Duodenal mucosa (tissue), 2 donors: ENCODE measurements around the gene CARD16.

Source experiments
- H3K27ac ChIP-seq: one replicate; pipeline ENCODE4 v1.7.0; 2013; ENCODE audit warnings: low read depth, low read length
- H3K27me3 ChIP-seq, 2 donors: one replicate each; pipeline ENCODE4 v1.7.0; 2013; ENCODE audit warnings: low read length in 2 of 2, control low read depth in 1 of 2; ENCODE audit not compliant: insufficient read depth in 2 of 2, control insufficient read depth in 1 of 2
- H3K36me3 ChIP-seq, 2 donors: one replicate each; pipeline ENCODE4 v1.7.0; 2013; ENCODE audit warnings: low read length in 2 of 2, control low read depth in 1 of 2; ENCODE audit not compliant: insufficient read depth in 2 of 2, control insufficient read depth in 1 of 2
- H3K4me1 ChIP-seq, 2 donors: one replicate each; pipeline ENCODE4 v1.7.0; 2013; ENCODE audit warnings: low read length in 2 of 2, control low read depth in 1 of 2; ENCODE audit not compliant: insufficient read depth in 2 of 2, control insufficient read depth in 1 of 2
- H3K4me3 ChIP-seq, 2 donors: one replicate each; pipeline ENCODE4 v1.7.0; 2013; ENCODE audit warnings: low read length in 2 of 2, low read depth in 1 of 2
- H3K9ac ChIP-seq, 2 donors: one replicate each; pipeline ENCODE4 v1.7.0; 2013; ENCODE audit warnings: low read length in 2 of 2, low read depth in 1 of 2
- H3K9me3 ChIP-seq, 2 donors: one replicate each; pipeline ENCODE4 v1.7.0; 2013; ENCODE audit warnings: low read length in 2 of 2, control low read depth in 1 of 2; ENCODE audit not compliant: control insufficient read depth in 1 of 2

CARD16 gene

GRCh38 chr11:104997288-104997687 lies 47.8 kb downstream of the CARD16 start:
- Histone ChIP-seq H3K36me3 (no peaks in the 10 kb centered on the region), H3K27ac (no peak overlapping the region), H3K4me1 (no peaks in the 10 kb centered on the region), H3K9ac (no peak overlapping the region), H3K27me3 (no peaks in the 10 kb centered on the region), H3K4me3 (no peak overlapping the region), H3K9me3 (no peaks in the 10 kb centered on the region)

GRCh38 chr11:104995001-104995408 lies 50.1 kb downstream of the CARD16 start:
- no peak overlapping the region for H3K27ac ChIP-seq
- H3K27me3 ChIP-seq, result no peaks in the 10 kb centered on the region
- no peaks in the 10 kb centered on the region for H3K4me1 ChIP-seq
- no peak overlapping the region for H3K9ac ChIP-seq
- no peaks in the 10 kb centered on the region for H3K36me3 ChIP-seq
- H3K9me3 ChIP-seq, result no peaks in the 10 kb centered on the region
- H3K4me3 ChIP-seq, result no peak overlapping the region

DNA sequence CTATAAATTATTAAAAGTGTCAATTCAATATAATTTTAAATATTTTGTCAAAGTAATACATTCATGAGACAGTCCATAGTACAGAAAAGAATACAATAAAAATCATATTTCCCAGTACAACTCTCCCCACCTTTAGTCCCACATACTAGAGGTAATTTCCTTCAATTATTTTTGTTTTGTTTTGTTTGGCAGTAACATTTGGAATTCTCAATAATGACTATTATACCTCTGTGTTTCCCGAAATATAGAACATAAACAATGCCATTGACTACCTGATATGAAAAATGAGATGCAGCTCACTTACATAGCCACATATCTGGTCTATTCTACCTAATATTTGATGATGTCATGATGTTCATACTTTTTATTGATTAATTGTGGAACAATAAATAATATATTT lies 52.4 kb downstream of the CARD16 start:
- Histone ChIP-seq H3K36me3 (no peaks in the 10 kb centered on the region), H3K27ac (no peak overlapping the region), H3K27me3 (no peaks in the 10 kb centered on the region), H3K9me3 (peaks cover 0 to 2% of the 10 kb centered on the region in 2 donors), H3K9ac (no peak overlapping the region), H3K4me1 (no peaks in the 10 kb centered on the region), H3K4me3 (no peak overlapping the region)

DNA sequence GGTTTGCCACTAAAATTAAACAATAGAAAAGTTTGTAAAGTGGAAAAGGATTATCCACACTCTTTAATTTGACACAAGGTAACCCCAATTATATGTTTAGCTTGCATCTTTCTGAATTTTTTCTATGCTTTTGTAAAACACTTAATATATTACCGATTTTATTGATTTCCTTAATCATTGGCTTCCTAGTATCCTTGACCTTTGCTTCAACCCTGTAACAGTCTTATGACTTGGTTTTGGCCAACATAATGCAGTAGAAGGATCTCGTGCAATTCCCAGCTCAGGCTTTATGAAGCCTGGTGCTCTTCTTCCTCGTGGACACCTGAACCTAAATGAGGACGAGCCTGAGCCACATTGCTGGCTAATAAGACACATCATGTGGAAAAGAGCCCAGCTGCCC lies 53.1 kb downstream of the CARD16 start:
- Histone ChIP-seq H3K36me3 (no peaks in the 10 kb centered on the region), H3K4me3 (no peak overlapping the region), H3K9ac (no peak overlapping the region), H3K4me1 (no peaks in the 10 kb centered on the region), H3K27me3 (no peaks in the 10 kb centered on the region), H3K27ac (no peak overlapping the region), H3K9me3 (peaks cover 0 to 2% of the 10 kb centered on the region in 2 donors)
